ENCODE results near the gene PCBP4. TPM values are rescaled to one million over a fixed set of nuclear protein-coding genes. Genes with fewer than 3 reads are reported as not detected.

Gene PCBP4
- total RNA-seq, 1 experiment from 2014 or later, result 48.8 TPM

DNA sequence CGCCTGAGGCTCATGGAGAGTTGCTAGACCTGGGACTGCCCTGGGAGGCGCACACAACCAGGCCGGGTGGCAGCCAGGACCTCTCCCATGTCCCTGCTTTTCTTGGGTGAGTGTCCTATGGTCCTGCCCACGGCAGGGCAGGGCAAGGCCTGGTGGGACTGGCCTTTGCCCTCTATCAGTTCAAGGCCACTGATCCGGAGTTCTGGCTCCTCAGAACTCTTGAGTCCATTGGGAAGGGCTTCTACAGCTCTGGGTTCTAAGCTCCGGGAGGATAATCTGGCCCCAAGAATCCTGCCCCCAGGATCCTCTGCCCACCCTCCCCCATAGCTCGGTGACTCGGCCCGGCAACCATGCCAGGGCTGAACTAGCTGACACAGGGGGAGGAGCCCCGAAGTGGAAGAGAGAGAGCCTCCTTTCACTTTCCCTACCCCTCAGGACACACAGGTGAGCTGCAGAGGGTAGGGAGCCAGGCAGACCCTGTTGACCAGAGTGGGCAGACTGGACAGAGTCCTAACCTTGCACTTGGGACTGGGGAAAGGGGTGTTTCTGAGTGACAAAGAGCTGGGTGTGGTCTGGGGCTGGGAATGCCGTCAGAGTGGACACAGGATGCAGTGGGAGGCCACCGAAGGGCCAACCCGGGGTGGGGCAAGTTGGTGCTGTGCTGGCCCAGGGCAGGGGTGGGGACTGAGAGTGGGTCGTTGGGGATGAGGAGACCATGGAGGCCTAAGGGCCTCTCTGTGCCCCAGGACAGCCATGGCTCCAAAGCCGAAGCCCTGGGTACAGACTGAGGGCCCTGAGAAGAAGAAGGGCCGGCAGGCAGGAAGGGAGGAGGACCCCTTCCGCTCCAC lies 24.4 kb downstream of the PCBP4 start:
- Histone ChIP-seq H4K20me1 (ENCODE audit: insufficient read depth) (0 out of 2 replicates have a peak, but pooled peaks cover 4% of the 10 kb centered on the region), H3K9me2 (ENCODE audit: insufficient read depth) (no peaks in the 10 kb centered on the region), H3K9ac (ENCODE audit: low read length) (peak overlapping the region; percentile 96), H2AFZ (ENCODE audit: low read depth, low read length, poor library complexity, severe bottlenecking) (no peak overlapping the region), H3K9me3 (ENCODE audit: control insufficient read depth in 1 of 2, insufficient read depth in 1 of 2, low read depth in 1 of 2, low read length in 2 of 2) (no peaks in the 10 kb centered on the region), H3K27ac (ENCODE audit: low read depth, low read length) (peak overlapping the region; percentile 96), H3K4me1 (ENCODE audit: control insufficient read depth in 1 of 2, insufficient read depth in 2 of 2, low read length in 2 of 2) (peaks cover 23 to 29% of the 10 kb centered on the region in 2 experiments), H3K36me3 (ENCODE audit: control insufficient read depth in 1 of 2, insufficient read depth in 2 of 2, low read length in 2 of 2) (peaks cover 0 to 15% of the 10 kb centered on the region in 2 experiments), H3K4me2 (ENCODE audit: low read length) (peak overlapping the region; percentile 100), H3K27me3 (ENCODE audit: insufficient read depth, low read length) (no peaks in the 10 kb centered on the region), H3K4me3 (replicated peaks in 1 of 2; ENCODE audit: low read depth in 1 of 2, low read length in 2 of 2) (peak overlapping the region; percentile 82 to 89), H3K79me2 (ENCODE audit: insufficient read depth, low read length) (peaks cover 39% of the 10 kb centered on the region)
- peak; percentile 26 for DNase-seq (ENCODE audit: low read depth, low spot score)
- POLR2A ChIA-PET, result interaction anchor here (1.1 to 2.3 kb wide), 9 partner anchors 11 to 212 kb away, joined by 3 to 31 read pairs (median 4); partner anchors contain the start of genes ABHD14A, ABHD14B, ACY1 and POC1A
- ATAC-seq, result peak; percentile 55
- RAD21 ChIA-PET (ENCODE audit: low non-redundant PET in 1 of 2, low total read pairs in 2 of 2, uncharacterized antibody in 2 of 2, unreplicated experiment in 2 of 2), result interaction anchor here (0.6 to 1.9 kb wide), 8 partner anchors 31 to 182 kb away, joined by 3 to 7 read pairs (median 4); partner anchors contain the start of genes ABHD14B (in 2 of the 2), ABHD14A (in 1 of the 2) and RPL29 (in 1 of the 2)
- TSS peak; percentile 87 for BruUV-seq (replicated peaks)
- intact Hi-C loops (cut with micrococcal nuclease), result loop anchor here (1.0 to 5.0 kb wide), 4 partner anchors 31 to 209 kb away; partner anchors contain the start of genes ABHD14B and POC1A
- CTCF ChIA-PET, result interaction anchor here (0.7 to 2.4 kb wide), 11 partner anchors 18 to 278 kb away, joined by 3 to 46 read pairs (median 4); partner anchors contain the start of genes ABHD14A, ABHD14B, ACY1 and PCBP4
- peak; percentile 78; the same call in 1 of the 2 replicates for TF ChIP-seq ZFX (IDR thresholded peaks at IDR 0.05)
- TF ChIP-seq, protein P1, sequence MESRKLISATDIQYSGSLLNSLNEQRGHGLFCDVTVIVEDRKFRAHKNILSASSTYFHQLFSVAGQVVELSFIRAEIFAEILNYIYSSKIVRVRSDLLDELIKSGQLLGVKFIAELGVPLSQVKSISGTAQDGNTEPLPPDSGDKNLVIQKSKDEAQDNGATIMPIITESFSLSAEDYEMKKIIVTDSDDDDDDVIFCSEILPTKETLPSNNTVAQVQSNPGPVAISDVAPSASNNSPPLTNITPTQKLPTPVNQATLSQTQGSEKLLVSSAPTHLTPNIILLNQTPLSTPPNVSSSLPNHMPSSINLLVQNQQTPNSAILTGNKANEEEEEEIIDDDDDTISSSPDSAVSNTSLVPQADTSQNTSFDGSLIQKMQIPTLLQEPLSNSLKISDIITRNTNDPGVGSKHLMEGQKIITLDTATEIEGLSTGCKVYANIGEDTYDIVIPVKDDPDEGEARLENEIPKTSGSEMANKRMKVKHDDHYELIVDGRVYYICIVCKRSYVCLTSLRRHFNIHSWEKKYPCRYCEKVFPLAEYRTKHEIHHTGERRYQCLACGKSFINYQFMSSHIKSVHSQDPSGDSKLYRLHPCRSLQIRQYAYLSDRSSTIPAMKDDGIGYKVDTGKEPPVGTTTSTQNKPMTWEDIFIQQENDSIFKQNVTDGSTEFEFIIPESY (IDR thresholded peaks at IDR 0.05; ENCODE audit: extremely low read depth, insufficient replicate concordance, low read length), result peak; percentile 15
- TF ChIP-seq, protein P2, sequence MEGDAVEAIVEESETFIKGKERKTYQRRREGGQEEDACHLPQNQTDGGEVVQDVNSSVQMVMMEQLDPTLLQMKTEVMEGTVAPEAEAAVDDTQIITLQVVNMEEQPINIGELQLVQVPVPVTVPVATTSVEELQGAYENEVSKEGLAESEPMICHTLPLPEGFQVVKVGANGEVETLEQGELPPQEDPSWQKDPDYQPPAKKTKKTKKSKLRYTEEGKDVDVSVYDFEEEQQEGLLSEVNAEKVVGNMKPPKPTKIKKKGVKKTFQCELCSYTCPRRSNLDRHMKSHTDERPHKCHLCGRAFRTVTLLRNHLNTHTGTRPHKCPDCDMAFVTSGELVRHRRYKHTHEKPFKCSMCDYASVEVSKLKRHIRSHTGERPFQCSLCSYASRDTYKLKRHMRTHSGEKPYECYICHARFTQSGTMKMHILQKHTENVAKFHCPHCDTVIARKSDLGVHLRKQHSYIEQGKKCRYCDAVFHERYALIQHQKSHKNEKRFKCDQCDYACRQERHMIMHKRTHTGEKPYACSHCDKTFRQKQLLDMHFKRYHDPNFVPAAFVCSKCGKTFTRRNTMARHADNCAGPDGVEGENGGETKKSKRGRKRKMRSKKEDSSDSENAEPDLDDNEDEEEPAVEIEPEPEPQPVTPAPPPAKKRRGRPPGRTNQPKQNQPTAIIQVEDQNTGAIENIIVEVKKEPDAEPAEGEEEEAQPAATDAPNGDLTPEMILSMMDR (IDR thresholded peaks at IDR 0.05 in 2 of 3, conservative IDR thresholded peaks at IDR 0.05 in 1 of 3; ENCODE audit: borderline replicate concordance in 1 of 3, insufficient read depth in 1 of 3, low read depth in 2 of 3, low read length in 2 of 3), result no peak
- TF ChIP-seq POLR2A (IDR thresholded peaks at IDR 0.05; ENCODE audit: borderline replicate concordance, extremely low read depth, insufficient read depth, insufficient read length), result peak; percentile 43
- TF ChIP-seq, protein P3, sequence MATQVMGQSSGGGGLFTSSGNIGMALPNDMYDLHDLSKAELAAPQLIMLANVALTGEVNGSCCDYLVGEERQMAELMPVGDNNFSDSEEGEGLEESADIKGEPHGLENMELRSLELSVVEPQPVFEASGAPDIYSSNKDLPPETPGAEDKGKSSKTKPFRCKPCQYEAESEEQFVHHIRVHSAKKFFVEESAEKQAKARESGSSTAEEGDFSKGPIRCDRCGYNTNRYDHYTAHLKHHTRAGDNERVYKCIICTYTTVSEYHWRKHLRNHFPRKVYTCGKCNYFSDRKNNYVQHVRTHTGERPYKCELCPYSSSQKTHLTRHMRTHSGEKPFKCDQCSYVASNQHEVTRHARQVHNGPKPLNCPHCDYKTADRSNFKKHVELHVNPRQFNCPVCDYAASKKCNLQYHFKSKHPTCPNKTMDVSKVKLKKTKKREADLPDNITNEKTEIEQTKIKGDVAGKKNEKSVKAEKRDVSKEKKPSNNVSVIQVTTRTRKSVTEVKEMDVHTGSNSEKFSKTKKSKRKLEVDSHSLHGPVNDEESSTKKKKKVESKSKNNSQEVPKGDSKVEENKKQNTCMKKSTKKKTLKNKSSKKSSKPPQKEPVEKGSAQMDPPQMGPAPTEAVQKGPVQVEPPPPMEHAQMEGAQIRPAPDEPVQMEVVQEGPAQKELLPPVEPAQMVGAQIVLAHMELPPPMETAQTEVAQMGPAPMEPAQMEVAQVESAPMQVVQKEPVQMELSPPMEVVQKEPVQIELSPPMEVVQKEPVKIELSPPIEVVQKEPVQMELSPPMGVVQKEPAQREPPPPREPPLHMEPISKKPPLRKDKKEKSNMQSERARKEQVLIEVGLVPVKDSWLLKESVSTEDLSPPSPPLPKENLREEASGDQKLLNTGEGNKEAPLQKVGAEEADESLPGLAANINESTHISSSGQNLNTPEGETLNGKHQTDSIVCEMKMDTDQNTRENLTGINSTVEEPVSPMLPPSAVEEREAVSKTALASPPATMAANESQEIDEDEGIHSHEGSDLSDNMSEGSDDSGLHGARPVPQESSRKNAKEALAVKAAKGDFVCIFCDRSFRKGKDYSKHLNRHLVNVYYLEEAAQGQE (IDR thresholded peaks at IDR 0.05; ENCODE audit: low read depth), result no peak
- no peak for TF ChIP-seq CEBPB (IDR thresholded peaks at IDR 0.05; ENCODE audit: low read depth)
- no peak for TF ChIP-seq TCF7L2 (IDR thresholded peaks at IDR 0.05; ENCODE audit: borderline replicate concordance, extremely low read depth, insufficient read depth, insufficient read length)
- TF ChIP-seq POLR2AphosphoS5 (IDR thresholded peaks at IDR 0.05; ENCODE audit: low read depth, low read length), result peak; percentile 71
